Fibroblast of skin of right quadriceps (primary cell): ENCODE data around the gene SRGN.

Experiments used
- DNase-seq: peaks from one replicate; pipeline ENCODE4 v3.0.0-alpha.2; 2013

SRGN gene

GRCh38 chr10:69061305-69062161 lies 26.4 kb upstream of the SRGN start:
- DNase-seq, result peak; percentile 96

- DNase-seq, result no peak
These were observed 25.0 kb upstream of the SRGN start for GRCh38 chr10:69062901-69063300.

GRCh38 chr10:69064762-69065328 lies 23.1 kb upstream of the SRGN start:
- DNase-seq, result no peak

GRCh38 chr10:69065406-69066361 lies 22.2 kb upstream of the SRGN start:
- peak; percentile 51 for DNase-seq

- DNase-seq, result no peak
These were observed 20.7 kb upstream of the SRGN start for GRCh38 chr10:69067189-69067588.

- no peak for DNase-seq
These were observed 19.4 kb upstream of the SRGN start for GRCh38 chr10:69068549-69068948.

GRCh38 chr10:69069090-69070042 lies 18.5 kb upstream of the SRGN start:
- DNase-seq, result no peak

GRCh38 chr10:69070951-69071350 lies 17.0 kb upstream of the SRGN start:
- no peak for DNase-seq

- DNase-seq, result no peak
These were observed 16.3 kb upstream of the SRGN start for GRCh38 chr10:69071610-69072009.

GRCh38 chr10:69073026-69073425 lies 14.9 kb upstream of the SRGN start:
- DNase-seq, result no peak

- DNase-seq, result no peak
These were observed 14.1 kb upstream of the SRGN start for GRCh38 chr10:69073736-69074364.

GRCh38 chr10:69074532-69074931 lies 13.4 kb upstream of the SRGN start:
- DNase-seq, result no peak

- DNase-seq, result no peak
These were observed 12.5 kb upstream of the SRGN start for GRCh38 chr10:69075431-69075830.

GRCh38 chr10:69078311-69078710 lies 9.6 kb upstream of the SRGN start:
- DNase-seq, result no peak

- DNase-seq, result no peak
These were observed 7.7 kb upstream of the SRGN start for GRCh38 chr10:69080226-69080625.

GRCh38 chr10:69086001-69086509 lies 1.8 kb upstream of the SRGN start:
- DNase-seq, result no peak

- DNase-seq, result no peak
These were observed 517 bp downstream of the SRGN start for GRCh38 chr10:69088471-69088769.

GRCh38 chr10:69088801-69089501 lies 1.0 kb downstream of the SRGN start:
- DNase-seq, result no peak

GRCh38 chr10:69089638-69090599 lies 2.0 kb downstream of the SRGN start:
- no peak for DNase-seq

GRCh38 chr10:69090685-69091084 lies 2.8 kb downstream of the SRGN start:
- DNase-seq, result no peak
